WTC11 (cell line): ENCODE measurements around the gene FLRT1. TPM values are rescaled to one million over a fixed set of nuclear protein-coding genes. Genes with fewer than 3 reads are reported as not detected.

ENCODE experiments used
- ATAC-seq: fragments of 200-7000 bp; cut with Tn5 transposase; 2 replicates; pipeline ENCODE4 v1.10.0; 2021; ENCODE audit warnings: mild to moderate bottlenecking, moderate library complexity
- CTCF ChIA-PET: fragments of 300-600 bp; sonication (Branson Sonifier 250); formaldehyde crosslinking; loops from one replicate; lab custom pipeline; 2021; ENCODE audit warnings: antibody characterized with exemption; lab: Charles Lee
- POLR2A ChIA-PET: fragments of 350-600 bp; sonication (Branson Sonifier 250); formaldehyde crosslinking; loops from one replicate; lab custom pipeline; 2021; ENCODE audit warnings: antibody characterized with exemption; lab: Charles Lee
- DNase-seq: peaks from one replicate; pipeline ENCODE4 v3.0.0; 2021; ENCODE audit warnings: low spot score
- H3K27ac Mint-ChIP-seq: 2 replicates; pipeline ENCODE4 v1.8.0; 2021; ENCODE audit warnings: mixed read lengths
- H3K27me3 Mint-ChIP-seq: 2 replicates; pipeline ENCODE4 v1.8.0; 2021; ENCODE audit warnings: low read depth, mild to moderate bottlenecking, moderate library complexity, mixed read lengths
- H3K36me3 Mint-ChIP-seq: 2 replicates; pipeline ENCODE4 v1.8.0; 2021; ENCODE audit warnings: mixed read lengths
- H3K4me1 Mint-ChIP-seq: 2 replicates; pipeline ENCODE4 v1.8.0; 2022; ENCODE audit warnings: mixed read lengths
- H3K4me3 Mint-ChIP-seq: 2 replicates; pipeline ENCODE4 v1.8.0; 2021; ENCODE audit warnings: mild to moderate bottlenecking, moderate library complexity, mixed read lengths
- H3K9me3 Mint-ChIP-seq: 2 replicates; pipeline ENCODE4 v1.8.0; 2021; ENCODE audit warnings: mixed read lengths
- ATF1 ChIP-seq: sonication (generic); formaldehyde crosslinking; IDR thresholded peaks from 2 replicates; pipeline ENCODE4 v1.8.1; 2023; ENCODE audit warnings: mild to moderate bottlenecking, moderate library complexity, missing genetic modification reagents
- FOXK1 ChIP-seq: sonication (generic); formaldehyde crosslinking; IDR thresholded peaks from 2 replicates; pipeline ENCODE4 v1.8.0; 2022; ENCODE audit warnings: mild to moderate bottlenecking, moderate library complexity, missing genetic modification reagents
- FOXP1 ChIP-seq: sonication (generic); formaldehyde crosslinking; IDR thresholded peaks from 2 replicates; pipeline ENCODE4 v1.8.0; 2022; ENCODE audit warnings: missing genetic modification reagents, mild to moderate bottlenecking, moderate library complexity, borderline replicate concordance
- NR3C1 ChIP-seq: sonication (generic); formaldehyde crosslinking; conservative IDR thresholded peaks from 2 replicates; pipeline ENCODE4 v1.8.1; 2023; ENCODE audit warnings: low read depth, mild to moderate bottlenecking, missing genetic modification reagents
- ZNF121 ChIP-seq: sonication (generic); formaldehyde crosslinking; IDR thresholded peaks from 2 replicates; pipeline ENCODE4 v1.8.0; 2023; ENCODE audit warnings: missing genetic modification reagents
- ZNF138 ChIP-seq: sonication (generic); formaldehyde crosslinking; conservative IDR thresholded peaks from 2 replicates; pipeline ENCODE4 v1.8.1; 2022; ENCODE audit warnings: mild to moderate bottlenecking, moderate library complexity, missing genetic modification reagents
- ZNF232 ChIP-seq: sonication (generic); formaldehyde crosslinking; IDR thresholded peaks from 2 replicates; pipeline ENCODE4 v1.8.0; 2022; ENCODE audit warnings: mild to moderate bottlenecking, missing genetic modification reagents
- total RNA-seq: library from RNA; stranded (reverse); gene quantifications from 3 replicates; pipeline ENCODE4 v1.2.3, GENCODE V29; 2021
- TF ChIP-seq, protein P1 (sequence below): fragments of 250-450 bp; sonication (Bioruptor Pico); IDR thresholded peaks from 2 replicates; pipeline ENCODE4 v1.9.0; 2021; ENCODE audit warnings: mild to moderate bottlenecking
- TF ChIP-seq, protein P2 (sequence below): sonication (generic); formaldehyde crosslinking; IDR thresholded peaks from 2 replicates; pipeline ENCODE4 v1.8.1; 2022; ENCODE audit warnings: missing genetic modification reagents, borderline replicate concordance
- TF ChIP-seq, protein P3 (sequence below): sonication (generic); formaldehyde crosslinking; IDR thresholded peaks from 2 replicates; pipeline ENCODE4 v1.8.0; 2022; ENCODE audit warnings: mild to moderate bottlenecking, missing genetic modification reagents
- TF ChIP-seq, protein P4 (sequence below): sonication (generic); formaldehyde crosslinking; IDR thresholded peaks from 2 replicates; pipeline ENCODE4 v1.8.0; 2022; ENCODE audit warnings: mild to moderate bottlenecking, missing genetic modification reagents
- TF ChIP-seq, protein P5 (sequence below): sonication (generic); formaldehyde crosslinking; IDR thresholded peaks from 2 replicates; pipeline ENCODE4 v1.8.1; 2022; ENCODE audit warnings: mild to moderate bottlenecking, moderate library complexity, missing genetic modification reagents
- TF ChIP-seq, protein P6 (sequence below): sonication (generic); formaldehyde crosslinking; IDR thresholded peaks from 2 replicates; pipeline ENCODE4 v1.8.1; 2022; ENCODE audit warnings: low read depth, mild to moderate bottlenecking, moderate library complexity, missing genetic modification reagents, borderline replicate concordance

Gene FLRT1
- total RNA-seq, 1 experiment from 2014 or later = 0.20 TPM

DNA sequence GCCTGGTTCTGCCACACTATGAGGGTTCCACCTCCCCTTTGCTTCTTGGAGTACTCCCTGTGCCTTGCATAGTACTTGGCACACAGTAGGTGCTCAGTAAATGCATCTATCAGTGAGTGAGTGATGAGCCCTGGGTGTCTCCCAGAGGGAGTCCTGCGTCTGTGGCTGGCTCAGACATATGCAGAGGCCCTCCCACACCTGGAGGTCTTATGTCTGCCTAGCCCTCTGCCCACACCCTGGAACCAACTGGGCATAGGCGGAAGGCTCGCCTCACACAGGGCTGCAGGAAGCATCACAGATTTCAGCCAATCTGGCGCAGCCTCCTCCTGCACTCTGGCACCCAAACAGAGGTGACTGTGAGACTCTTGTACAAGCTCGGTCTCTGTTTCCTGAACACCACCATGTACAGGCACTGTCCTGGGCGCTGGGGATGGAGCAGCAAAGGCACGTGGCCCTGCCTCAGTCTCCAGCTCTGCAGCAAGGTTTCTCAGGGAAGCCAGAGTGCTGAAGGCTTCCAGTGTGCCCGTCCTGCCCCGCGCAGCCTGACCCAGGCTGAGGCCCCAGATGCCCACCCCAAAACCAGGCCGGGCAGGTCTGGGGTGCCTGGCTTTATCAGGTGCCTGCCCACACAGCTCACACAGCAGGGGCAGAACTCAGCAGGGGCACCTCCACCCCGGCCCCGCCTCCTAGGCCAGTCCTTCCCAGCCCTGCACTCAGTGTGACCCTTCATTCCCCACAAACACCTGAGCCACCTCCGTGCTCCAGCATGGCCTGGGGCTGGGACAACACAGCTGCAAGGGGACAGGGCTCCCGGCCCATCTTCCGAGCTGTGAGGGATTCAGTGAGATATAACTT is 26.7 kb downstream of the FLRT1 start (continued):
- TF ChIP-seq, protein P1, sequence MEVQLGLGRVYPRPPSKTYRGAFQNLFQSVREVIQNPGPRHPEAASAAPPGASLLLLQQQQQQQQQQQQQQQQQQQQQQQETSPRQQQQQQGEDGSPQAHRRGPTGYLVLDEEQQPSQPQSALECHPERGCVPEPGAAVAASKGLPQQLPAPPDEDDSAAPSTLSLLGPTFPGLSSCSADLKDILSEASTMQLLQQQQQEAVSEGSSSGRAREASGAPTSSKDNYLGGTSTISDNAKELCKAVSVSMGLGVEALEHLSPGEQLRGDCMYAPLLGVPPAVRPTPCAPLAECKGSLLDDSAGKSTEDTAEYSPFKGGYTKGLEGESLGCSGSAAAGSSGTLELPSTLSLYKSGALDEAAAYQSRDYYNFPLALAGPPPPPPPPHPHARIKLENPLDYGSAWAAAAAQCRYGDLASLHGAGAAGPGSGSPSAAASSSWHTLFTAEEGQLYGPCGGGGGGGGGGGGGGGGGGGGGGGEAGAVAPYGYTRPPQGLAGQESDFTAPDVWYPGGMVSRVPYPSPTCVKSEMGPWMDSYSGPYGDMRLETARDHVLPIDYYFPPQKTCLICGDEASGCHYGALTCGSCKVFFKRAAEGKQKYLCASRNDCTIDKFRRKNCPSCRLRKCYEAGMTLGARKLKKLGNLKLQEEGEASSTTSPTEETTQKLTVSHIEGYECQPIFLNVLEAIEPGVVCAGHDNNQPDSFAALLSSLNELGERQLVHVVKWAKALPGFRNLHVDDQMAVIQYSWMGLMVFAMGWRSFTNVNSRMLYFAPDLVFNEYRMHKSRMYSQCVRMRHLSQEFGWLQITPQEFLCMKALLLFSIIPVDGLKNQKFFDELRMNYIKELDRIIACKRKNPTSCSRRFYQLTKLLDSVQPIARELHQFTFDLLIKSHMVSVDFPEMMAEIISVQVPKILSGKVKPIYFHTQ (CRISPR knock-in tag) = no peak
- TF ChIP-seq, protein P2, sequence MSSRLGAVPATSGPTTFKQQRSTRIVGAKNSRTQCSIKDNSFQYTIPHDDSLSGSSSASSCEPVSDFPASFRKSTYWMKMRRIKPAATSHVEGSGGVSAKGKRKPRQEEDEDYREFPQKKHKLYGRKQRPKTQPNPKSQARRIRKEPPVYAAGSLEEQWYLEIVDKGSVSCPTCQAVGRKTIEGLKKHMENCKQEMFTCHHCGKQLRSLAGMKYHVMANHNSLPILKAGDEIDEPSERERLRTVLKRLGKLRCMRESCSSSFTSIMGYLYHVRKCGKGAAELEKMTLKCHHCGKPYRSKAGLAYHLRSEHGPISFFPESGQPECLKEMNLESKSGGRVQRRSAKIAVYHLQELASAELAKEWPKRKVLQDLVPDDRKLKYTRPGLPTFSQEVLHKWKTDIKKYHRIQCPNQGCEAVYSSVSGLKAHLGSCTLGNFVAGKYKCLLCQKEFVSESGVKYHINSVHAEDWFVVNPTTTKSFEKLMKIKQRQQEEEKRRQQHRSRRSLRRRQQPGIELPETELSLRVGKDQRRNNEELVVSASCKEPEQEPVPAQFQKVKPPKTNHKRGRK (CRISPR knock-in tag) = no peak
- TF ChIP-seq, protein P3, sequence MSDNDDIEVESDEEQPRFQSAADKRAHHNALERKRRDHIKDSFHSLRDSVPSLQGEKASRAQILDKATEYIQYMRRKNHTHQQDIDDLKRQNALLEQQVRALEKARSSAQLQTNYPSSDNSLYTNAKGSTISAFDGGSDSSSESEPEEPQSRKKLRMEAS (CRISPR knock-in tag) = no peak
- no peak for TF ChIP-seq FOXP1 (CRISPR knock-in tag)
- TF ChIP-seq FOXK1 = no peak

DNA sequence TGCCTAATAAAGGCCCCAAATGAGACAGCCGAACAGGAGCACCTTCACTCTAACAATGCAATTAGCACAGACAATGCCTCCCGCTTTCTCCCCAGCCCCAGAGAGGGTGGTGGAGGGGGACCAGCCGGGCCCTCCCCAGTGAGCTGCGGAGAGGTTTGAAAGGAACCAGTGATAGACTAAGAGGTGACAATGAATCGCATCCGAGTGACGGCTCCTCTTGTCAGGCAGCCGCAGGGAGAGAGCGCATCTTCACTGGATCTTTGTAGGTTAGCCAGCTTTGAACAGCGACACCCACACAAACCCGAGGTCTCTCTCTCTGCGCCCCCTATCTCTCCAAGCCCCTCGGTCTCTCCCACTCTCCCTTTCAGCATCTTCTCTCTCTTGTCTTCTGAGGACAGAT is 28.0 kb downstream of the FLRT1 start:
- no peak for TF ChIP-seq ATF1 (CRISPR knock-in tag)
- TF ChIP-seq, protein P4, sequence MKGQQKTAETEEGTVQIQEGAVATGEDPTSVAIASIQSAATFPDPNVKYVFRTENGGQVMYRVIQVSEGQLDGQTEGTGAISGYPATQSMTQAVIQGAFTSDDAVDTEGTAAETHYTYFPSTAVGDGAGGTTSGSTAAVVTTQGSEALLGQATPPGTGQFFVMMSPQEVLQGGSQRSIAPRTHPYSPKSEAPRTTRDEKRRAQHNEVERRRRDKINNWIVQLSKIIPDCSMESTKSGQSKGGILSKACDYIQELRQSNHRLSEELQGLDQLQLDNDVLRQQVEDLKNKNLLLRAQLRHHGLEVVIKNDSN (CRISPR knock-in tag) = no peak
- ATAC-seq (no peak), DNase-seq (no peak)
- H3K27ac Mint-ChIP-seq = no peak overlapping the region
- peaks cover 17% of the 10 kb centered on the region for H3K4me1 Mint-ChIP-seq
- no peaks in the 10 kb centered on the region for H3K9me3 Mint-ChIP-seq
- ChIA-PET POLR2A (interaction anchor here (0.5 kb wide), 2 partner anchors 91 to 1179 kb away, joined by 5 to 10 read pairs; no protein-coding TSS in a partner anchor), CTCF (interaction anchor here (1.6 to 1.7 kb wide), 2 partner anchors 23 to 89 kb away, joined by 3 to 8 read pairs; no protein-coding TSS in a partner anchor)
- H3K36me3 Mint-ChIP-seq = no peaks in the 10 kb centered on the region
- no peak overlapping the region for H3K4me3 Mint-ChIP-seq
- H3K27me3 Mint-ChIP-seq = peaks cover 92% of the 10 kb centered on the region

DNA sequence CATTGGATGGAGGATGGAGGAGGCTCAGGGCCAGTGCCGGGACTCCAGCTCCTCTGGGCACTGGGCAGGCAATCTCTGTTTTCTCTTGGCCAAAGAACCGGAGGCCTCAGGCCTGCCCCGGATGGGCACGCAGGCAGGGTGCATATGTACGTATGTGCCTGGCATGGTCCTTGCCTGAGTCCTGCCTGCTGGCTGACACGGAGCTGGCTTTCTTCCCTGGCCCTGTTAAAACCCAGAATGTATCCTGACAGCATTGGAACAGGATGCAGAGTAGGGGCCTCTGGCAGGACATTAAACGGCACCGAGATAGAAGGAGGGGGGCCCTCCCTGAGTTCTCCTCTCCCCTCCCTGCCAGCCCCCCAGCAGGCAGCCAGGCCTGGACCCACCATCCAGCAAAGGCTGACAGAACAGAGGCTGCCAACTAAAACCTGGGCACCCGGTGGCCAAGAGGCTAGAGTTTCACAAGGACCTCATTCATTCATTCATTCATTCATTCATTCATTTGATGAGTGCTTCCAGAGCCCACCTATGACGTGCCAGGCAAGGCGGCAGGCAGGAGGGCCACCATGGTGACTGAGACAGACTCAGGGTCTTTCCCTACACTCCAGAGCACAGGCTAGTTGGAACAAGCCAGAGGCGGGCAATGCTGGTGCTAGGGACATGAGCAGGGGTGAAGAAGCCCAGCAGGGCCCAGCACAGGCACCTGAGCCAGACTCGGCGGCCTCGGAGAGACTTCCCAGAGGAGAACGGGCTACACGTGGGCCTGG is 28.8 kb downstream of the FLRT1 start:
- ChIA-PET CTCF (interaction anchor here (1.6 to 1.7 kb wide), 2 partner anchors 24 to 88 kb away, joined by 3 to 8 read pairs; no protein-coding TSS in a partner anchor), POLR2A (interaction anchor here (0.5 kb wide), 1 partner anchor 1180 kb away, joined by 10 read pairs; no protein-coding TSS in a partner anchor)
- Mint-ChIP-seq H3K4me3 (no peak overlapping the region), H3K27ac (peak overlapping the region; percentile 73; the same call in 1 of the 2 replicates), H3K36me3 (no peaks in the 10 kb centered on the region), H3K27me3 (peaks cover 84% of the 10 kb centered on the region), H3K4me1 (peaks cover 17% of the 10 kb centered on the region), H3K9me3 (no peaks in the 10 kb centered on the region)
- ATAC-seq (no peak), DNase-seq (no peak)
- TF ChIP-seq NR3C1 (CRISPR knock-in tag) = no peak
- TF ChIP-seq, protein P5, sequence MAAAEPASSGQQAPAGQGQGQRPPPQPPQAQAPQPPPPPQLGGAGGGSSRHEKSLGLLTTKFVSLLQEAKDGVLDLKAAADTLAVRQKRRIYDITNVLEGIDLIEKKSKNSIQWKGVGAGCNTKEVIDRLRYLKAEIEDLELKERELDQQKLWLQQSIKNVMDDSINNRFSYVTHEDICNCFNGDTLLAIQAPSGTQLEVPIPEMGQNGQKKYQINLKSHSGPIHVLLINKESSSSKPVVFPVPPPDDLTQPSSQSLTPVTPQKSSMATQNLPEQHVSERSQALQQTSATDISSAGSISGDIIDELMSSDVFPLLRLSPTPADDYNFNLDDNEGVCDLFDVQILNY (CRISPR knock-in tag) = no peak
- TF ChIP-seq, protein P6, sequence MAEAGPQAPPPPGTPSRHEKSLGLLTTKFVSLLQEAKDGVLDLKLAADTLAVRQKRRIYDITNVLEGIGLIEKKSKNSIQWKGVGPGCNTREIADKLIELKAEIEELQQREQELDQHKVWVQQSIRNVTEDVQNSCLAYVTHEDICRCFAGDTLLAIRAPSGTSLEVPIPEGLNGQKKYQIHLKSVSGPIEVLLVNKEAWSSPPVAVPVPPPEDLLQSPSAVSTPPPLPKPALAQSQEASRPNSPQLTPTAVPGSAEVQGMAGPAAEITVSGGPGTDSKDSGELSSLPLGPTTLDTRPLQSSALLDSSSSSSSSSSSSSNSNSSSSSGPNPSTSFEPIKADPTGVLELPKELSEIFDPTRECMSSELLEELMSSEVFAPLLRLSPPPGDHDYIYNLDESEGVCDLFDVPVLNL (CRISPR knock-in tag) = no peak
- TF ChIP-seq ZNF232 (CRISPR knock-in tag) = no peak
- TF ChIP-seq ZNF121 (CRISPR knock-in tag) = no peak
- no peak for TF ChIP-seq ZNF138 (CRISPR knock-in tag)
